Brain microvascular endothelial cell (primary cell): ENCODE measurements around the gene FBLN7.
"Not testable (repeated sequence)": the region's sequence is repeated elsewhere in the genome, so short reads cannot be mapped to it uniquely, and the experiment has no call there.

Source experiments
- DNase-seq: peaks from one replicate; pipeline ENCODE4 v3.0.0-alpha.2; 2020
- H3K27ac ChIP-seq: fragments of 250-450 bp; sonication (Bioruptor Pico); 2 replicates; pipeline ENCODE4 v1.5.1; 2020; ENCODE audit warnings: mild to moderate bottlenecking, moderate library complexity
- H3K27me3 ChIP-seq: fragments of 250-450 bp; sonication (Bioruptor Pico); replicated peaks from 2 replicates; pipeline ENCODE4 v1.5.1; 2020; ENCODE audit warnings: mild to moderate bottlenecking
- H3K36me3 ChIP-seq: fragments of 250-450 bp; sonication (Bioruptor Pico); replicated peaks from 2 replicates; pipeline ENCODE4 v1.5.1; 2020; ENCODE audit warnings: mild to moderate bottlenecking
- H3K4me3 ChIP-seq: 2 replicates; pipeline ENCODE4 v1.5.1; 2011; ENCODE audit warnings: low read depth, mild to moderate bottlenecking, control low read depth, low read length, moderate library complexity
- CTCF ChIP-seq: IDR thresholded peaks from 2 replicates; pipeline ENCODE4 v1.5.1; 2011; ENCODE audit warnings: low read depth, mild to moderate bottlenecking, moderate library complexity, low read length, control low read depth, inconsistent platforms; ENCODE audit errors: missing control alignments
- in situ Hi-C: cut with HindIII; loops from 2 replicates; pipeline ENCODE4 v1.10.0; 2017; ENCODE audit warnings: low sequenced_read_pairs, low pct_ligation_motif_present

The FBLN7 gene

GRCh38 chr2:112201696-112202430, 63.7 kb downstream of the FBLN7 start:
- in situ Hi-C loops = no loop called here

GRCh38 chr2:112204411-112204810, 66.2 kb downstream of the FBLN7 start:
- no peak for DNase-seq
- no peak for TF ChIP-seq CTCF
- in situ Hi-C loops = no loop called here
- Histone ChIP-seq H3K27ac (no peak overlapping the region), H3K27me3 (no peaks in the 10 kb centered on the region), H3K36me3 (no peaks in the 10 kb centered on the region), H3K4me3 (no peak overlapping the region)

More at GRCh38 chr2:112201696-112202430, 63.7 kb downstream of the FBLN7 start:
- Histone ChIP-seq H3K27ac (no peak overlapping the region), H3K36me3 (no peaks in the 10 kb centered on the region), H3K27me3 (no peaks in the 10 kb centered on the region), H3K4me3 (no peak overlapping the region)
- DNase-seq = no peak
- no peak for TF ChIP-seq CTCF

GRCh38 chr2:112207905-112208304, 69.7 kb downstream of the FBLN7 start:
- H3K4me3 ChIP-seq, H3K36me3 ChIP-seq, in situ Hi-C loops, H3K27ac ChIP-seq, H3K27me3 ChIP-seq, DNase-seq: not testable (repeated sequence)

- peak; percentile 60 for TF ChIP-seq CTCF
- Histone ChIP-seq H3K27ac (no peak overlapping the region), H3K36me3 (no peaks in the 10 kb centered on the region), H3K27me3 (no peaks in the 10 kb centered on the region), H3K4me3 (no peak overlapping the region)
- in situ Hi-C loops = no loop called here
- DNase-seq = peak; percentile 16
Measured at GRCh38 chr2:112216167-112216566, 78.0 kb downstream of the FBLN7 start.

- TF ChIP-seq CTCF = no peak
- no peak overlapping the region for H3K27ac ChIP-seq
- DNase-seq = no peak
Measured at GRCh38 chr2:112217854-112218253, 79.7 kb downstream of the FBLN7 start.

GRCh38 chr2:112220186-112220585, 82.0 kb downstream of the FBLN7 start:
- no peak for TF ChIP-seq CTCF
- Histone ChIP-seq H3K36me3 (no peaks in the 10 kb centered on the region), H3K27me3 (no peaks in the 10 kb centered on the region), H3K4me3 (no peak overlapping the region), H3K27ac (no peak overlapping the region)
- no peak for DNase-seq
- in situ Hi-C loops = no loop called here

More at GRCh38 chr2:112217854-112218253, 79.7 kb downstream of the FBLN7 start:
- Histone ChIP-seq H3K4me3 (no peak overlapping the region), H3K36me3 (no peaks in the 10 kb centered on the region), H3K27me3 (no peaks in the 10 kb centered on the region)
- in situ Hi-C loops = no loop called here
